Measurements from ENCODE around the gene DMRTC2. TPM values are rescaled to one million over a fixed set of nuclear protein-coding genes. Genes with fewer than 3 reads are reported as not detected.

DMRTC2 gene
- total and polyA plus RNA-seq, 2 of the 13 experiments (the other 11 are each of a cell fraction or from before 2014, with no cell fraction given), result not detected

DNA sequence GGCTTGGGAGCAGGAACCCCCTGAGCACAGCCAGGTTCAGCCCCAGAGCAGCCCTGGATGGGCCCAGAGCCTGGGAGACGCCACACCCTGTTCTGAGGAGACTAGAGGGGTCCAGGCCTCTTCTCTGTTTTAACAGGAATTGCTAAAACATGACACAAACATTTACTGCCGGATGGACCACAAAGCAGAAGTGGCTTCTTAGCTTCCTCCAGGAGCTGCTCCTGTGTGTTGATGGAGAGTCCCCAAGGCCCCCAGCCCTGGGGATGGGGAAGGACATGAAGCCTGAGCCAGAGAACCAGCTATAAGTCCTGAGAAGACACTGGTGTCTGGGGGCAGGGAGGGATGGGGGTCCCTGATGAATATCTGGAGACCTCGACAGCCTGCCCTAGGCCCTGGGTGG, 33.8 kb upstream of the DMRTC2 start (continued):
- no peak for TF ChIP-seq ZNF75D (CRISPR knock-in tag; IDR thresholded peaks at IDR 0.05; ENCODE audit: borderline replicate concordance)
- no peak for TF ChIP-seq ZNF746 (CRISPR knock-in tag; IDR thresholded peaks at IDR 0.05)
- no peak for TF ChIP-seq IRF9 (CRISPR knock-in tag; IDR thresholded peaks at IDR 0.05; ENCODE audit: borderline replicate concordance)
- no peak for TF ChIP-seq HIC2 (CRISPR knock-in tag; IDR thresholded peaks at IDR 0.05; ENCODE audit: low read depth)
- TF ChIP-seq, protein P1, sequence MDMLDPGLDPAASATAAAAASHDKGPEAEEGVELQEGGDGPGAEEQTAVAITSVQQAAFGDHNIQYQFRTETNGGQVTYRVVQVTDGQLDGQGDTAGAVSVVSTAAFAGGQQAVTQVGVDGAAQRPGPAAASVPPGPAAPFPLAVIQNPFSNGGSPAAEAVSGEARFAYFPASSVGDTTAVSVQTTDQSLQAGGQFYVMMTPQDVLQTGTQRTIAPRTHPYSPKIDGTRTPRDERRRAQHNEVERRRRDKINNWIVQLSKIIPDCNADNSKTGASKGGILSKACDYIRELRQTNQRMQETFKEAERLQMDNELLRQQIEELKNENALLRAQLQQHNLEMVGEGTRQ (IDR thresholded peaks at IDR 0.05; ENCODE audit: low read depth, low read length), result no peak
- TF ChIP-seq, protein P1 (CRISPR knock-in tag; IDR thresholded peaks at IDR 0.05; ENCODE audit: borderline replicate concordance), result no peak
- no peak for TF ChIP-seq KAT2B (IDR thresholded peaks at IDR 0.05; ENCODE audit: borderline replicate concordance, low read depth, low read length)
- no peak for TF ChIP-seq ZNF891 (CRISPR knock-in tag; IDR thresholded peaks at IDR 0.05)

- intact Hi-C loops (cut with micrococcal nuclease; ENCODE audit: unreplicated experiment), result no loop called here
- in situ Hi-C loops (cut with HindIII; ENCODE audit: extremely low pct_ligation_motif_present, low pct_unique_long_range_greater_than_20kb), result no loop called here
- FAIRE-seq (no peak), ATAC-seq (no peak), DNase-seq (ENCODE audit: low spot score) (no peak)
- Histone ChIP-seq H3K27me3 (ENCODE audit: control insufficient read depth in 1 of 2, insufficient read depth in 2 of 2, low read length in 2 of 2) (peaks cover 2 to 4% of the 10 kb centered on the region in 2 experiments; a peak in 3 of 5 replicates), H3K4me2 (ENCODE audit: low read depth, low read length) (no peak overlapping the region), H3K9me3 (ENCODE audit: low read length) (no peaks in the 10 kb centered on the region), H4K20me1 (ENCODE audit: insufficient read depth, low read length) (no peaks in the 10 kb centered on the region), H3K27ac (ENCODE audit: extremely low read length, insufficient read depth, low read length) (no peak overlapping the region), H2AFZ (ENCODE audit: low read length) (no peak overlapping the region), H3K9ac (ENCODE audit: insufficient read depth, low read depth, low read length) (no peak overlapping the region), H3K36me3 (replicated peaks in 1 of 2; ENCODE audit: control insufficient read depth in 1 of 2, insufficient read depth in 2 of 2, low read length in 2 of 2) (no peaks in the 10 kb centered on the region), H3K79me2 (ENCODE audit: insufficient read depth, low read length) (no peaks in the 10 kb centered on the region), H3K4me1 (ENCODE audit: insufficient read depth, low read length) (no peaks in the 10 kb centered on the region), H3K4me3 (replicated peaks in 1 of 3; ENCODE audit: insufficient read depth in 1 of 3, low read depth in 2 of 3, low read length in 3 of 3) (no peak overlapping the region)
- 0% methylated on average over 3 of the region's 3 CpGs for WGBS (ENCODE audit: low lambda C conversion rate)
- BruUV-seq (replicated peaks), result no TSS peak
- ChIA-PET CTCF (ENCODE audit: low intra/inter-chr PET ratio, low total read pairs) (no interaction called here), POLR2A (no interaction called here)
- no peak for TF ChIP-seq ZNF510 (CRISPR knock-in tag; IDR thresholded peaks at IDR 0.05; ENCODE audit: low read depth)
- no peak for TF ChIP-seq FOXM1 (CRISPR knock-in tag; IDR thresholded peaks at IDR 0.05)
- no peak for TF ChIP-seq ZNF337 (CRISPR knock-in tag; IDR thresholded peaks at IDR 0.05; ENCODE audit: borderline replicate concordance, low read depth)
- TF ChIP-seq ISX (CRISPR knock-in tag; conservative IDR thresholded peaks at IDR 0.05), result no peak
- no peak for TF ChIP-seq NFKB2 (CRISPR knock-in tag; IDR thresholded peaks at IDR 0.05; ENCODE audit: borderline replicate concordance)
- TF ChIP-seq ZNF670 (CRISPR knock-in tag; IDR thresholded peaks at IDR 0.05; ENCODE audit: borderline replicate concordance), result no peak
- no peak for TF ChIP-seq PHF8 (CRISPR knock-in tag; IDR thresholded peaks at IDR 0.05)
- no peak for TF ChIP-seq RFXAP (CRISPR knock-in tag; IDR thresholded peaks at IDR 0.05; ENCODE audit: borderline replicate concordance)
- TF ChIP-seq MAFG (CRISPR knock-in tag; IDR thresholded peaks at IDR 0.05), result no peak
- no peak for TF ChIP-seq CCDC6 (CRISPR knock-in tag; IDR thresholded peaks at IDR 0.05)
- TF ChIP-seq XBP1 (CRISPR knock-in tag; IDR thresholded peaks at IDR 0.05), result no peak
- TF ChIP-seq ATRX (CRISPR knock-in tag; IDR thresholded peaks at IDR 0.05; ENCODE audit: borderline replicate concordance), result no peak
- no peak for TF ChIP-seq ZNF556 (CRISPR knock-in tag; IDR thresholded peaks at IDR 0.05; ENCODE audit: borderline replicate concordance)
Measured at GRCh38 chr19:41811981-41812380, 32.9 kb upstream of the DMRTC2 start.
